ENCODE measurements around the gene BNIP1.

BNIP1 gene

DNA sequence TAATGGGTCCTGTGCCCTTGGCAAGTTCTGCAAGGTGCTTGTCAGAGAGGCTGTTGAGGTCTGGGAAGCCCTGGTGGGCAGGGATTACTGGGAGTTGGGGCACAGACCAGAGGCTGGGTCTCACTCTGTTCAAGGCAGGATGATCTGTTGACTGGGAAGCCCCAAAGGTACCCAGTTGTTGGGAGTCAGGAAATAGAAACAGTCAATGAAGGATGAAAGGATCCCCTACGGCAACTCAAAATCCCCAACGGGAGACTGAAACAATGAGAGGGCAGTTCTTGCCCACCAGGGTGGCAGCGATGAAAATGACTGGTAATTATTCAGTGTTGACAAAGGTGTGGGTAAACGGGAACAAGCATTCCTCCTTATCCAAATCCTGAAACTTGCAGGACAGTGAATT, 31.2 kb downstream of the BNIP1 start:
- H3K27me3 ChIP-seq (ENCODE audit: control insufficient read depth, low read length), result peaks cover 7% of the 10 kb centered on the region; the same call in 1 of the 2 replicates
- no peaks in the 10 kb centered on the region for H4K20me1 ChIP-seq (ENCODE audit: control insufficient read depth, insufficient read depth, low read depth, low read length)
- no peaks in the 10 kb centered on the region for H3F3A ChIP-seq (ENCODE audit: control insufficient read depth, insufficient read depth)
- H3K9me2 ChIP-seq (replicated peaks; ENCODE audit: control insufficient read depth, low read length), result no peaks in the 10 kb centered on the region
- no peaks in the 10 kb centered on the region for H3K79me2 ChIP-seq (ENCODE audit: control insufficient read depth, low read length)
- no peak overlapping the region for H3K4me2 ChIP-seq (ENCODE audit: low read length)
- no peak for TF ChIP-seq EZH2phosphoT487 (IDR thresholded peaks at IDR 0.05; ENCODE audit: borderline replicate concordance, low read length)
- TF ChIP-seq, protein P1, sequence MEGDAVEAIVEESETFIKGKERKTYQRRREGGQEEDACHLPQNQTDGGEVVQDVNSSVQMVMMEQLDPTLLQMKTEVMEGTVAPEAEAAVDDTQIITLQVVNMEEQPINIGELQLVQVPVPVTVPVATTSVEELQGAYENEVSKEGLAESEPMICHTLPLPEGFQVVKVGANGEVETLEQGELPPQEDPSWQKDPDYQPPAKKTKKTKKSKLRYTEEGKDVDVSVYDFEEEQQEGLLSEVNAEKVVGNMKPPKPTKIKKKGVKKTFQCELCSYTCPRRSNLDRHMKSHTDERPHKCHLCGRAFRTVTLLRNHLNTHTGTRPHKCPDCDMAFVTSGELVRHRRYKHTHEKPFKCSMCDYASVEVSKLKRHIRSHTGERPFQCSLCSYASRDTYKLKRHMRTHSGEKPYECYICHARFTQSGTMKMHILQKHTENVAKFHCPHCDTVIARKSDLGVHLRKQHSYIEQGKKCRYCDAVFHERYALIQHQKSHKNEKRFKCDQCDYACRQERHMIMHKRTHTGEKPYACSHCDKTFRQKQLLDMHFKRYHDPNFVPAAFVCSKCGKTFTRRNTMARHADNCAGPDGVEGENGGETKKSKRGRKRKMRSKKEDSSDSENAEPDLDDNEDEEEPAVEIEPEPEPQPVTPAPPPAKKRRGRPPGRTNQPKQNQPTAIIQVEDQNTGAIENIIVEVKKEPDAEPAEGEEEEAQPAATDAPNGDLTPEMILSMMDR (IDR thresholded peaks at IDR 0.05; ENCODE audit: low read depth, low read length, poor library complexity, severe bottlenecking), result no peak
- no peaks in the 10 kb centered on the region for H3K36me3 ChIP-seq (ENCODE audit: control insufficient read depth, low read length)
- no peaks in the 10 kb centered on the region for H3K4me1 ChIP-seq (ENCODE audit: control insufficient read depth, low read length)
- no peak overlapping the region for H3K27ac ChIP-seq (ENCODE audit: low read depth, low read length)
- H3K4me3 ChIP-seq (ENCODE audit: low read length), result no peak overlapping the region
- H3K9me3 ChIP-seq (ENCODE audit: control insufficient read depth, insufficient read depth, low read length), result no peaks in the 10 kb centered on the region

DNA sequence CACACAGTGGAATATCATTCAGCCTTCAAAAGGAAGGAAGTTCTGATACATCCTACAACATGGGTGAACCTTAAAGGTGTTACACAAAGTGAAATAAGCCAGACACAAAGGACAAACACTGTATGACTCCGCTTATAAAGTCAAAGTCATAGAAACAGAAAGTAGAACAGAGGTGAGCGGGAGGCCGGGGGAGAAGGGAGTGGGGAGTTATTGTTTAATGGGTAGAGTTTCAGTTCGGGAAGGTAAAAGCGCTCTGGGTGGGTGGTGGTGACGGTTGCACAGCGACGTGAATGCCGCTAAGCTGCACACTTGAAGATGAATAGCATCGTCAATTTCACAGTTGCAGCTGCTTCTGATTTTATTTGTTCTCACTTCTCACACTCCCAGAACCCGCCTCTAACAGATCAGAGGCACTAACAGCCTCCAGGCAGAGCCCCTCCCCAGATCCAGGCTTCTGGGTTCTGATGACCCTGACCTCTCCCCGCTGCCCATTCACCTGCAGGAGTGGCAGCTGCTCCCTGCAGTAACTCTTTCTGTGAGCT, 34.1 kb downstream of the BNIP1 start:
- H3K79me2 ChIP-seq (ENCODE audit: control insufficient read depth, low read length), result no peaks in the 10 kb centered on the region
- H3K27ac ChIP-seq (ENCODE audit: low read depth, low read length), result no peak overlapping the region
- peaks cover 7% of the 10 kb centered on the region; the same call in 1 of the 2 replicates for H3K27me3 ChIP-seq (ENCODE audit: control insufficient read depth, low read length)
- no peaks in the 10 kb centered on the region for H4K20me1 ChIP-seq (ENCODE audit: control insufficient read depth, insufficient read depth, low read depth, low read length)
- no peaks in the 10 kb centered on the region for H3K36me3 ChIP-seq (ENCODE audit: control insufficient read depth, low read length)
- TF ChIP-seq, protein P1 (IDR thresholded peaks at IDR 0.05; ENCODE audit: low read depth, low read length, poor library complexity, severe bottlenecking), result no peak
- TF ChIP-seq EZH2phosphoT487 (IDR thresholded peaks at IDR 0.05; ENCODE audit: borderline replicate concordance, low read length), result no peak
- no peaks in the 10 kb centered on the region for H3K4me1 ChIP-seq (ENCODE audit: control insufficient read depth, low read length)
- H3K9me2 ChIP-seq (replicated peaks; ENCODE audit: control insufficient read depth, low read length), result no peaks in the 10 kb centered on the region
- no peak overlapping the region for H3K4me3 ChIP-seq (ENCODE audit: low read length)
- no peaks in the 10 kb centered on the region for H3K9me3 ChIP-seq (ENCODE audit: control insufficient read depth, insufficient read depth, low read length)
- H3F3A ChIP-seq (ENCODE audit: control insufficient read depth, insufficient read depth), result no peaks in the 10 kb centered on the region
- H3K4me2 ChIP-seq (ENCODE audit: low read length), result no peak overlapping the region

DNA sequence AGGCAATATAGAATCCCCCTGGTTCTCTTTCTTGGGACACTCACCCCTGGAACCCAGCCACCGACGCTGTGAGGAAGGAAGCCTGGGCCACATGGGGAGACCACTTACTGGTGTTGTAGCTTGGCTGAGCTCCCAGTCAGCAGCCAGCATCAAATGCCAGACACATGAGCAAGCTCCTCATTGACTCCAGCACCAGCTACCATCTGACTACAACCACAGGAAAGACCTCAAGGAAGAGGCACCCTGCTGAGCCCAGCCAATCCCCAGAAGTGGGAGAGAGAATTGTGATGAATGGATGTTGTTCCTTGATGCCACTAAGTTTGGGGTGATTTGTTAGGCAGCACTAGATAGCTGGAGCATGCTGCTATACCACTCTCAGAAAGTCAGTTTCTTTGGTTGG, 36.0 kb downstream of the BNIP1 start:
- Histone ChIP-seq H3K9me3 (ENCODE audit: control insufficient read depth, insufficient read depth, low read length) (no peaks in the 10 kb centered on the region), H3K36me3 (ENCODE audit: control insufficient read depth, low read length) (no peaks in the 10 kb centered on the region), H3F3A (ENCODE audit: control insufficient read depth, insufficient read depth) (no peaks in the 10 kb centered on the region), H3K4me2 (ENCODE audit: low read length) (no peak overlapping the region), H3K27me3 (ENCODE audit: control insufficient read depth, low read length) (peaks cover 7% of the 10 kb centered on the region; the same call in 1 of the 2 replicates), H3K9me2 (replicated peaks; ENCODE audit: control insufficient read depth, low read length) (no peaks in the 10 kb centered on the region), H3K4me1 (ENCODE audit: control insufficient read depth, low read length) (no peaks in the 10 kb centered on the region), H4K20me1 (ENCODE audit: control insufficient read depth, insufficient read depth, low read depth, low read length) (no peaks in the 10 kb centered on the region), H3K79me2 (ENCODE audit: control insufficient read depth, low read length) (no peaks in the 10 kb centered on the region), H3K27ac (ENCODE audit: low read depth, low read length) (no peak overlapping the region), H3K4me3 (ENCODE audit: low read length) (no peak overlapping the region)
- TF ChIP-seq, protein P1 (IDR thresholded peaks at IDR 0.05; ENCODE audit: low read depth, low read length, poor library complexity, severe bottlenecking), result no peak
- TF ChIP-seq EZH2phosphoT487 (IDR thresholded peaks at IDR 0.05; ENCODE audit: borderline replicate concordance, low read length), result no peak
